Astrocyte of the spinal cord (primary cell): ENCODE data around the gene SEPTIN1.

Experiments used
- DNase-seq: peaks from one replicate; pipeline ENCODE4 v3.0.0; 2011; ENCODE audit warnings: low read depth, low spot score
- H3K4me3 ChIP-seq: 2 replicates; pipeline ENCODE4 v1.5.1; 2011; ENCODE audit warnings: low read depth, mild to moderate bottlenecking, low read length, moderate library complexity
- in situ Hi-C: cut with HindIII; loops from 2 replicates; pipeline ENCODE4 v1.10.0; 2017; ENCODE audit warnings: low sequenced_read_pairs
- TF ChIP-seq, protein P1 (sequence below): IDR thresholded peaks from 2 replicates; pipeline ENCODE4 v1.5.1; 2012; ENCODE audit warnings: low read depth, mild to moderate bottlenecking, low read length, inconsistent platforms

SEPTIN1 gene

GRCh38 chr16:30418350-30419181 is 36.2 kb upstream of the SEPTIN1 start:
- no peak for DNase-seq
- peak overlapping the region; percentile 45 for H3K4me3 ChIP-seq
- TF ChIP-seq, protein P1, sequence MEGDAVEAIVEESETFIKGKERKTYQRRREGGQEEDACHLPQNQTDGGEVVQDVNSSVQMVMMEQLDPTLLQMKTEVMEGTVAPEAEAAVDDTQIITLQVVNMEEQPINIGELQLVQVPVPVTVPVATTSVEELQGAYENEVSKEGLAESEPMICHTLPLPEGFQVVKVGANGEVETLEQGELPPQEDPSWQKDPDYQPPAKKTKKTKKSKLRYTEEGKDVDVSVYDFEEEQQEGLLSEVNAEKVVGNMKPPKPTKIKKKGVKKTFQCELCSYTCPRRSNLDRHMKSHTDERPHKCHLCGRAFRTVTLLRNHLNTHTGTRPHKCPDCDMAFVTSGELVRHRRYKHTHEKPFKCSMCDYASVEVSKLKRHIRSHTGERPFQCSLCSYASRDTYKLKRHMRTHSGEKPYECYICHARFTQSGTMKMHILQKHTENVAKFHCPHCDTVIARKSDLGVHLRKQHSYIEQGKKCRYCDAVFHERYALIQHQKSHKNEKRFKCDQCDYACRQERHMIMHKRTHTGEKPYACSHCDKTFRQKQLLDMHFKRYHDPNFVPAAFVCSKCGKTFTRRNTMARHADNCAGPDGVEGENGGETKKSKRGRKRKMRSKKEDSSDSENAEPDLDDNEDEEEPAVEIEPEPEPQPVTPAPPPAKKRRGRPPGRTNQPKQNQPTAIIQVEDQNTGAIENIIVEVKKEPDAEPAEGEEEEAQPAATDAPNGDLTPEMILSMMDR = no peak
- in situ Hi-C loops = no loop called here

DNA sequence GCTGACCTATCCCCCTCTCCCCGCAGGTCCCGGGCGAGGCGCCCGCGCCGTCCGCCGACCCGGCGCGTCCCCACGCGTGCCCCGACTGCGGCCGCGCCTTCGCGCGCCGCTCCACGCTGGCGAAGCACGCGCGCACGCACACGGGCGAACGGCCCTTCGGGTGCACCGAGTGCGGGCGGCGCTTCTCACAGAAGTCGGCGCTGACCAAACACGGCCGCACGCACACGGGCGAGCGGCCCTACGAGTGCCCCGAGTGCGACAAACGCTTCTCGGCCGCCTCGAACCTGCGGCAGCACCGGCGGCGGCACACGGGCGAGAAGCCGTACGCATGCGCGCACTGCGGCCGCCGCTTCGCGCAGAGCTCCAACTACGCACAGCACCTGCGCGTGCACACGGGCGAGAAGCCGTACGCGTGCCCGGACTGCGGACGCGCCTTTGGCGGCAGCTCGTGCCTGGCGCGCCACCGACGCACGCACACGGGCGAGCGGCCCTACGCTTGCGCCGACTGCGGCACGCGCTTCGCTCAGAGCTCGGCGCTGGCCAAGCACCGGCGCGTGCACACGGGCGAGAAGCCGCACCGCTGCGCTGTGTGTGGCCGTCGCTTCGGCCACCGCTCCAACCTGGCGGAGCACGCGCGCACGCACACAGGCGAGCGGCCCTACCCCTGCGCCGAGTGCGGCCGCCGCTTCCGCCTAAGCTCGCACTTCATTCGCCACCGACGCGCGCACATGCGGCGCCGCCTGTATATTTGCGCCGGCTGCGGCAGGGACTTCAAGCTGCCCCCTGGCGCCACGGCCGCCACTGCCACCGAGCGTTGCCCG is 35.4 kb upstream of the SEPTIN1 start:
- H3K4me3 ChIP-seq = peak overlapping the region; percentile 45
- in situ Hi-C loops = no loop called here
- DNase-seq = peak; percentile 92
- TF ChIP-seq, protein P1 = peak; percentile 6

DNA sequence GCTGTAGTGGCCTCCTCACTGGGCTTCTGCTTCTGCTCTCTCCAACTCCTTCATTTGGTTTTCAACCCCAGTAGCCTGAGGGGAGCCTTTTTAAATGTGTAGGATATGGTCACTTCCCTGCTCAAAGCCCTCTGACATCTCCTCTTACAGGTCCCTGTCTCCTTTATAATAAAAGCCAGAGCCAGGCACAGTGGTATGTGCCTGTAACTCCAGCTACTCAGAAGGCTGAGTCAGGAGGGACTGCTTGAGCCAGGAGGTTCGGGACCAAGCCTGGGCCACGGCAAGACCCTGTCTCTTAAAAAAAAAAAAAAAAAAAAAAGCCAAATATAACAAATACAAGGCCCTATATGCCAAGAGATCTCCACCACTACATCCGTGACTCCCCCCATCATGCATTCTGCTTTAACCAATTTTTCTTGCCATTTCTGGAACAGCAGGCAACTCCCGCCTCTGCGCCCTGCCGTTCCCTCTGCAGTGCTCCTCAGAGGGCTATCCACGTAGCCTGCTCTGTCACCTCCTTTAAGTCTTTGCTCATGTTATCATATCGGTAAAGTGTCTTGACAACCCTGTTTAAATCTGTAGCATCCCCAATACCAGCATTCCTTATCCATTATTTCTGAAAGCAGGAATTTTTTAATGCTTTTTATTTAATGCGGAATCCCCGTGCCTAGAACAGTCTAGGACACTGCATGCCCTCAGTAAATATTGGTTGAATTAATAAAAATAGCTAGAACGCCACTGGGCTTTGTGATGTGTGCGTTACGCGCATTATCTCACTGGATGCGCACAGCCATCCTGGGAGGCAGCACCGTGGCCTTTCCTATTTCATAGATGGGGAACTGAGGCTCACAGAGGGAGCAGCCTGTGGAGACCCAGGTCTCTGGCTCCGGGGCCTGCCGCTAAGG is 34.5 kb upstream of the SEPTIN1 start:
- peak overlapping the region; percentile 45 for H3K4me3 ChIP-seq
- in situ Hi-C loops = no loop called here
- no peak for DNase-seq
- TF ChIP-seq, protein P1 = no peak

- in situ Hi-C loops = no loop called here
- H3K4me3 ChIP-seq = no peak overlapping the region
- TF ChIP-seq, protein P1 = no peak
- DNase-seq = no peak
Measured at GRCh38 chr16:30416047-30416603, 33.8 kb upstream of the SEPTIN1 start.

GRCh38 chr16:30414159-30414558 is 31.8 kb upstream of the SEPTIN1 start:
- in situ Hi-C loops = no loop called here
- no peak overlapping the region for H3K4me3 ChIP-seq
- TF ChIP-seq, protein P1 = no peak
- no peak for DNase-seq
